ENCODE data around the gene EDIL3. TPM values are rescaled to one million over a fixed set of nuclear protein-coding genes. Genes with fewer than 3 reads are reported as not detected.

EDIL3 gene
- total RNA-seq, 3 donors from 2014 or later = 29.7 to 39.8 (median 39.6) TPM

DNA sequence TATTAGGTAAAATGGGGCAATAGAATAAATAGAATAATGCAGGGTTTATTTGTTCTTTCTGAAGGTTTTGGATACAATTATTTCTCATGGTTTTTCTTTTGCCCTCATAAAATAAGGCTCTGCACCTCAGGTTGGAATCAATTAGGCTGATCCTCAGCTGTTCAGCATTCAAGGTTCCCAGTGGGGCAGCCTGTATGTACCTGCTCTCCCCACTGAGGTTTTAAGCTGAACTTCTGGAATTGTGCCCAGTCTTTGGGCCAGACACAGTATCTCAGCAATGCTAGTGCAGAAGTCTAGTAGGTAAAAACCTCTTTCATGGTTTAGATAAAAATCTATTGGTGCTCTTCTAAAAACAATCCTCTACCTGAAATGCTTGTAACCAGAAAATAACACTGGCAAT is 98.0 kb downstream of the EDIL3 start:
- TF ChIP-seq, protein P1, sequence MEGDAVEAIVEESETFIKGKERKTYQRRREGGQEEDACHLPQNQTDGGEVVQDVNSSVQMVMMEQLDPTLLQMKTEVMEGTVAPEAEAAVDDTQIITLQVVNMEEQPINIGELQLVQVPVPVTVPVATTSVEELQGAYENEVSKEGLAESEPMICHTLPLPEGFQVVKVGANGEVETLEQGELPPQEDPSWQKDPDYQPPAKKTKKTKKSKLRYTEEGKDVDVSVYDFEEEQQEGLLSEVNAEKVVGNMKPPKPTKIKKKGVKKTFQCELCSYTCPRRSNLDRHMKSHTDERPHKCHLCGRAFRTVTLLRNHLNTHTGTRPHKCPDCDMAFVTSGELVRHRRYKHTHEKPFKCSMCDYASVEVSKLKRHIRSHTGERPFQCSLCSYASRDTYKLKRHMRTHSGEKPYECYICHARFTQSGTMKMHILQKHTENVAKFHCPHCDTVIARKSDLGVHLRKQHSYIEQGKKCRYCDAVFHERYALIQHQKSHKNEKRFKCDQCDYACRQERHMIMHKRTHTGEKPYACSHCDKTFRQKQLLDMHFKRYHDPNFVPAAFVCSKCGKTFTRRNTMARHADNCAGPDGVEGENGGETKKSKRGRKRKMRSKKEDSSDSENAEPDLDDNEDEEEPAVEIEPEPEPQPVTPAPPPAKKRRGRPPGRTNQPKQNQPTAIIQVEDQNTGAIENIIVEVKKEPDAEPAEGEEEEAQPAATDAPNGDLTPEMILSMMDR (IDR thresholded peaks at IDR 0.05) = no peak
- intact Hi-C loops (cut with DNase I, micrococcal nuclease) = no loop called here
- no peak for ATAC-seq
- DNase-seq = no peak
- no peaks in the 10 kb centered on the region for H3K4me1 ChIP-seq (ENCODE audit: low read depth)
- no peak overlapping the region for H3K4me3 ChIP-seq
- no peaks in the 10 kb centered on the region for H3K9me3 ChIP-seq
- no peaks in the 10 kb centered on the region for H3K36me3 ChIP-seq (ENCODE audit: low read depth)

DNA sequence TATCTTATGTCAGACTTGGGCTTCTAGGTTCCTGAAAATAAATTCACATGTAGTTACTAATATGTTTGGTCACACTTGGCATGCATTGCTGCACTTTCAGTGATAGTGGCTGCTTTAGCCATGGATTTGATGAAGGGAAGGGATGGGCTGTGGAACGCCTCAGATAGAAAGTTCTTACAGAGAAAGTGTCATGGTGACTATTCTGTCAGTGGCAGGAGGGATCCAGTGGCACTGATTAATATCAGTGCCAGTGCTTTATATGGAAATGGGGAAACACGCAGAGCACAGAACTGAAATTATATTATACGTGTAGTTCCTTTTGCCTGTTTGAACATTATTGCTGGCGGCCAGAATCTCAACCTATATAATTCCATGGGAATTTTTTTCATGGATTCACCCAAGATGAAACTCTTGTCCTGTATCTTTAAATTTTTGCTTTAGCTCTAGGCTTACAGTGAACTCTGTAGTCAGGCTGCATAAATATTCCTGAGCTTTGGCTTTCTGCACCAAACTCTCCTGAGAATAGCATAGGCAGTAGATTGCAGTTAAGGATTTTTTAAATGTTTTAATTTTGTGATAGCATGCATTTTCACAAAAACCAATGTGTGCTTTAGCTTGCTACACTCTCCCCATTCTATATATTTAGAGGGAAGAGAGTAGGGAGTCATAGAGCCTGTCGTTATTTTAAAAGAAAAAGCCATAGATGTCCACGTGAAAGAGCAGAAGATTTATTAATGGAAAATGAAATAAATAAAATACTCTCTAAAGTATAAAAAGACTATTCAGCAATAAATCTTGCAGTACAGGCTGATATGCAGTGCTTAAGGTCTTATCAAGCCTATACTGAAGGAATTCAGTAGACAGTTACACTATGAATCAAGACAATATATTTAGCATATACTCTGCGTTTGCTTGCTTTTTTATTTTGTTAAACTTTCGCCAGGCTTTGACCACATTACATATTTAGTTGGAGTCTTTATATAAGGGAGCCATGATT is 98.7 kb downstream of the EDIL3 start:
- TF ChIP-seq, protein P1 (IDR thresholded peaks at IDR 0.05) = no peak
- ATAC-seq = no peak
- Histone ChIP-seq H3K36me3 (ENCODE audit: low read depth) (no peaks in the 10 kb centered on the region), H3K4me1 (ENCODE audit: low read depth) (no peaks in the 10 kb centered on the region), H3K9me3 (no peaks in the 10 kb centered on the region), H3K4me3 (no peak overlapping the region)
- intact Hi-C loops (cut with DNase I, micrococcal nuclease) = no loop called here
- DNase-seq = no peak

DNA sequence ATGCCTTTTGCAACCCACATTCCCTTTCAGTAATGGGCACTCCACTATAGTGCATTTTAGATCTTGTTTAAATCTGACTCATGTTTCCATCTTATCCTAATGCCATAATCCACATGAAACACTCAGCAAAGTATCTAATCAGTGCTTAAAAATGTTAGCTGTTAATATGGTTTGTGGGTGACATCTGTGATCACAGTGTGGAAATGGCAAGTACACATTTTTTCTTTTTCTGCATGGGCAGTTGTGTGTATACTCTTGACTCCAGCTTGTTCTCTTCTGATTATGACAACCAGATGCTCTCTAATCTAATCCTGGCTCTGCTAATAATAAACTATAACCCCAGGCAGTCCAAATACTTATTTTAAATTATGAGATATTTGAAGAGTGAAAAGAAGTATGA is 103.3 kb downstream of the EDIL3 start:
- H3K9me3 ChIP-seq = no peaks in the 10 kb centered on the region
- no peaks in the 10 kb centered on the region for H3K4me1 ChIP-seq (ENCODE audit: low read depth)
- ATAC-seq = no peak
- no peak for DNase-seq
- TF ChIP-seq, protein P1 (IDR thresholded peaks at IDR 0.05) = no peak
- no peaks in the 10 kb centered on the region for H3K36me3 ChIP-seq (ENCODE audit: low read depth)
- H3K4me3 ChIP-seq = no peak overlapping the region
- intact Hi-C loops (cut with DNase I, micrococcal nuclease) = no loop called here

DNA sequence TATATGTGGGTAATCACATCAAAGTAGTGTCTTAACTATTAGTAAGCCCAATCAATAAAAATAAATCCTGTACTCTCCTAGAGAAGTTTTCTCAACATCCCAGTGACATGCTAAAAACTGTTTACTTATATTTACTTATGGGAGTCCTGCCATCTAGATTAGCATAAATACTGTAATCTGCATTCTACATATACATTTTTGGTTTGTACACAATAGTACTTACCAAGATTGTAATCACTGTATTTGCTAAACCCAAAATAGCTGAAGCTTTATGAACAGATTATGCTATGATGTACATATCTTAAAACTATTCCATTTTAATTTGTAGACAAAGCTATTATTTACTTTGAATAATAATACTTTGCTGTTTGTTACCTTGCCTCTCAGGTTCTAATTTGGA is 105.4 kb downstream of the EDIL3 start:
- H3K4me1 ChIP-seq (ENCODE audit: low read depth) = no peaks in the 10 kb centered on the region
- no peaks in the 10 kb centered on the region for H3K9me3 ChIP-seq
- no peak for ATAC-seq
- H3K4me3 ChIP-seq = no peak overlapping the region
- DNase-seq = no peak
- TF ChIP-seq, protein P1 (IDR thresholded peaks at IDR 0.05) = no peak
- intact Hi-C loops (cut with DNase I, micrococcal nuclease) = no loop called here
- no peaks in the 10 kb centered on the region for H3K36me3 ChIP-seq (ENCODE audit: low read depth)

DNA sequence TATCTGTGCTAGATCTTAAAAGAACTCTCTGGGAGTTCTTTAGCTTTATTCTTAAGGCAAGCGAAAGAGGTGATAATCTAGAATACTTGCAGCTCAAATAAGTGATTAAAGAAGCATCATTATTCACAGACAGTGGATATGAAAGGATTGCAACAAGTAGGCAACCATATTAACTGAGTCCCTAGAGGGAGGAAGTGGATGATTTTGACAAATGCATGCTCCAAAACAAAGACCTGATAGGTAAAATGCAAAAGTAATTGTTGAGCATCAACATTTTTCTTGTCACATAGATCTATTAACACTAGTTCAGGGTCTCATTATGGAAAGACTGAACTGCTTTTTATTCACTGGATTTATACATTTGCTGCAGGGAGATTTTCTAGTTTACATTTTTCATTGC is 109.1 kb downstream of the EDIL3 start:
- Histone ChIP-seq H3K4me1 (ENCODE audit: low read depth) (no peaks in the 10 kb centered on the region), H3K9me3 (no peaks in the 10 kb centered on the region), H3K4me3 (no peak overlapping the region), H3K36me3 (ENCODE audit: low read depth) (no peaks in the 10 kb centered on the region)
- no peak for DNase-seq
- TF ChIP-seq, protein P1 (IDR thresholded peaks at IDR 0.05) = no peak
- ATAC-seq = no peak
- intact Hi-C loops (cut with DNase I, micrococcal nuclease) = no loop called here
